Cortex of kidney (tissue), 1 donor: Measurements from ENCODE around the gene SSH3.

ENCODE experiments used
- DNase-seq: peaks from one replicate; lab custom pipeline; 2025; lab: John Stamatoyannopoulos, UW

The SSH3 gene

GRCh38 chr11:67293090-67293489, 10.2 kb upstream of the SSH3 start:
- DNase-seq = no peak

- DNase-seq = no peak
These were observed 7.5 kb upstream of the SSH3 start for GRCh38 chr11:67295846-67296245.

- no peak for DNase-seq
These were observed 4.5 kb upstream of the SSH3 start for GRCh38 chr11:67298786-67299185.

GRCh38 chr11:67299471-67300191, 3.7 kb upstream of the SSH3 start:
- no peak for DNase-seq

GRCh38 chr11:67300256-67300755, 3.0 kb upstream of the SSH3 start:
- DNase-seq = no peak

- no peak for DNase-seq
These were observed 2.5 kb upstream of the SSH3 start for GRCh38 chr11:67300756-67301312.

- DNase-seq = no peak
These were observed 1.9 kb upstream of the SSH3 start for GRCh38 chr11:67301313-67301921.

GRCh38 chr11:67301951-67302516, 1.3 kb upstream of the SSH3 start:
- no peak for DNase-seq

GRCh38 chr11:67302571-67303131, 679 bp upstream of the SSH3 start:
- DNase-seq = no peak

GRCh38 chr11:67303835-67304411, 593 bp downstream of the SSH3 start:
- DNase-seq = no peak

GRCh38 chr11:67304511-67305113, 1.3 kb downstream of the SSH3 start:
- DNase-seq = no peak

- no peak for DNase-seq
These were observed 3.6 kb downstream of the SSH3 start for GRCh38 chr11:67306769-67307544.

- no peak for DNase-seq
These were observed 4.2 kb downstream of the SSH3 start for GRCh38 chr11:67307545-67308001.

GRCh38 chr11:67308031-67308866, 4.9 kb downstream of the SSH3 start:
- no peak for DNase-seq

- no peak for DNase-seq
These were observed 5.8 kb downstream of the SSH3 start for GRCh38 chr11:67309166-67309565.

GRCh38 chr11:67309661-67310061, 6.3 kb downstream of the SSH3 start:
- no peak for DNase-seq

GRCh38 chr11:67310246-67311050, 7.1 kb downstream of the SSH3 start:
- DNase-seq = no peak

GRCh38 chr11:67311051-67311555, 7.8 kb downstream of the SSH3 start:
- DNase-seq = no peak

- DNase-seq = no peak
These were observed 8.3 kb downstream of the SSH3 start for GRCh38 chr11:67311556-67312082.
